ENCODE results near the gene EME1.

DNA sequence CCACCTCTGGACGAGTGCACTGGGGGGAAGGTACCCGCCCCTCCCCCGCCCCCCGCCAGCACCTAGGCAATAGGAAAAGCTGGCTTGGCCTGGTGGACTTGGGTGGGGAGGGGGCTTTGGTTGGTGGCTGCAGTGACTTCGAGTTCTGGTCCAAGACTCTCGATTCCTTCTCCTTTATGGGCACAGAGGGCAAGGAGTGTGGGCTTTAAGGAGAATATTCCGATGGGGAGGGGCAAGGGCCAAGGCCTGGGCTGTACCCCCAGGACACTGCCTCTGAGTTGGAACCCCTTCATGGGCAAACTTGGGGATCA is 53.4 kb downstream of the EME1 start:
- no peak for TF ChIP-seq POLR2AphosphoS5 (IDR thresholded peaks at IDR 0.05; ENCODE audit: insufficient read depth, low read depth, low read length)
- no peak for TF ChIP-seq CTCF (IDR thresholded peaks at IDR 0.05; ENCODE audit: extremely low read depth in 1 of 2, insufficient read depth in 1 of 2, low read depth in 1 of 2, low read length in 2 of 2)
- no peak for TF ChIP-seq MAX (IDR thresholded peaks at IDR 0.05; ENCODE audit: insufficient read depth, insufficient read length)
- no peak for TF ChIP-seq MYC (IDR thresholded peaks at IDR 0.05; ENCODE audit: low read depth, low read length)
- no peak for TF ChIP-seq EZH2 (IDR thresholded peaks at IDR 0.05; ENCODE audit: borderline replicate concordance, low read depth, low read length, severe bottlenecking)
- TF ChIP-seq POLR2A (IDR thresholded peaks at IDR 0.05; ENCODE audit: low read depth, low read length), result no peak
